NCI-H526 (cell line): ENCODE results near the gene TMCC1.
A peak's percentile ranks its signal among the peaks of the same experiment; 100 is the strongest.
"Not testable (repeated sequence)": the region's sequence is repeated elsewhere in the genome, so short reads cannot be mapped to it uniquely, and the experiment has no call there.

Experiments
- DNase-seq, 2 experiments: peaks; one replicate each; lab custom pipeline; 2025; lab: John Stamatoyannopoulos, UW

The TMCC1 gene

DNA sequence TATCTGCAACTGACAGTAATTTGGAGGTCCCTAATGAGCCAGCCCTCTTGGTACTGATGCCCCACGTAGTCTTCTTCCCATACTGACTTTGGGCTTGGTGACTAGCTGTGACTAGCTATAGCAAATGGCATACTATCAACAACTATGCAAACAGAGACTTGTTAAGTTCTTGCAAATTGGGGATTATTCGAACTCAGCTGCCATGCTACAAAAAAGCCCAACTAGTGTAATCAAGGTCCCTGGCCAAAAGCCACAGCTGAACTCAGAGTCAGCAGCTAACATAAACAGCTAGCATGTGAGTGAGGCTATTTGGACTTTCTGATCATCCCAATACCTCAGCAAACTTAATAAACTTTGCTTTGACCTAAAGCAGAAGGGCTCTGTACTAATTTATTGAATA is 165.8 kb downstream of the TMCC1 start:
- DNase-seq, result no peak

DNA sequence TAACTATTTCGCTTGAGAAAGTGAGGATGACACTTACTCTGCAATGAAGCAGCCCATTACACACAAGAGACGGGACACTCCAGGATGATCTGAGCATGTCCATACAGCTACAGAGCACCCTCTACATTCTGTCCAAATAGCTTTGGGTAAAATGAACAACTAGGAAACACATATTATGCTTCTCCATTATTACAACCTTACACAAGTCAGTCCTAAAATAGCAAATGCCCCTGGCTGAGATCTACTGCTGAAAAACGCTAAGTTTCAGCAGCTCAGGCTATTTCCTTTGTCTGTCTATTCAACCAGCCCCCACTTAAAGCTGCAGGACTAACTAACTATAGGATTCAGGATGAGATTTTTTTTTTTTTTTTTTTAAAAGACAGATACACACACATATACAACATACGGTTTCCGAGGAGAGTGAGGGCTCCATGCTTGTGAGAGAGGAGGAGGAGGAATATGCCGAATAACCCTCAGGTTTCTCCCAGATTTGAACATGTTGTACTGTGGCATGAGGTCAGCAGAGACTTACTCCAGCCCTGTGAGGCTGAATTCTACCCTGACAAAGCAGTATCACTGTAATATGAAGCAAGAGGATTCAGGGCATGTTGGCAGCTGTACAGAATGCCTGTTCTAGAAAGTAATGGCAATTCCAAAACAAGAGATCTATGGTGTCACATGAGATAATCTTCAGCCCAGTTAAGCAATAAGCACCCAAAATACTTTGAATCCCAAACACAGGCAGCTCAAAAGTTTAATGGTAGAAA is 169.8 kb downstream of the TMCC1 start:
- DNase-seq, result no peak

- no peak for DNase-seq
Measured at GRCh38 chr3:129722527-129722926, 171.0 kb downstream of the TMCC1 start.

DNA sequence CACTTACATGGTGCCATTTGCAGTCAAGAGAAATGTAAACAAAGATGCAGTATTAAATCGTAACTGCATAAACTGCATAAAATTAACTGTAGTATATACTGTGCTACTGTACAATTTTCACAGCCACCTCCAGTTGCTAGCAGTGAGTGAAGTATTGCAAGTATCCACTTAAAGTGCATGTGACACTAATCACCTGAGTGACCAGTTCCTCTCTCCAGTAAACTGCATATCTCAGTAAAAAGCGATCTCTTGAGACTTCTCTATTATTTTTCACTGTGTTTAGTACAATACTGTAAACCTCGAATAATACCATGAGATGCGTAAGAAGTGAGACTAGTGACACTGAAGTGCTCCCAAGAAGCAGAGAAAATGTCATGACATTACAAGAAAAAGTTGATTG is 175.3 kb downstream of the TMCC1 start:
- peak in 1 of 2 experiments; percentile 6 for DNase-seq

- DNase-seq, result no peak
Measured at GRCh38 chr3:129715854-129716253, 177.7 kb downstream of the TMCC1 start.

GRCh38 chr3:129708328-129708861 is 185.1 kb downstream of the TMCC1 start:
- DNase-seq, result no peak

DNA sequence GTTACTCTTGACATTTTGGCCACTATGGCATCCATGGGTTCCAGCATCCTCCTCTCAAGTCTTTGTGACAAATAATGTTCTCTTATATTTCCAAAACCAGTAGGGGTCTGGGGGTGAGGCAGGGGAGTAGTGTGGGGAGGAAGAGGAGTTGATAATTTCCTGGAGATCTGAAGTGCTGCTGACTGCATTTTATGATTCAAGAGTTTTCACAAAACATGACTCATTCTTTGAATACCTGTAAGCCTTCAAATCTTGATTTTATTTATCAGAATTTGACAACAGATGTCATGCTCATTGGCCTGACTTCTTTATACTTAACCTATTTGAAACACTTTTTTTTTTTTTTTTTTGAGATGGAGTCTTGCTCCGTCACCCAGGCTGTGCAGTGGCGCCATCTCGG is 188.2 kb downstream of the TMCC1 start:
- DNase-seq, result no peak

DNA sequence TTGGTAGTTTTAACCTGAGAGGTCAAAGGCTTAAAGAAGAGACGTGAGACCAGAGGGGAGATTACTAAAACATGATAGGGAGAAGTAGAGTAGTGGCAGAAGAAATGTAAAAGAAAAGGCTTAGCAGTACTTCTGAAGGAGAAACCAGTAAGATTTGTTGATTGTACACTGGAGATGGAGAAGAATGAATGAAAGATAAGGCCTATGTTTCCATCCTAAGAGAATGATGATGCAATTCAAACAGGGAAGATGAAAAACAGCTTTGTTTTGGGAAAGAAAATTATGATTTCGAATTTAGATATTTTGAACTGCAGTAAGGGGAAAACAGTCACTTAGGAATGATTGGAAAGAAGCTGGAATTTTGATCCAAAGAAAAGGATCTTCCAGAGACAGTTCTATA is 189.6 kb downstream of the TMCC1 start:
- DNase-seq, result no peak

DNA sequence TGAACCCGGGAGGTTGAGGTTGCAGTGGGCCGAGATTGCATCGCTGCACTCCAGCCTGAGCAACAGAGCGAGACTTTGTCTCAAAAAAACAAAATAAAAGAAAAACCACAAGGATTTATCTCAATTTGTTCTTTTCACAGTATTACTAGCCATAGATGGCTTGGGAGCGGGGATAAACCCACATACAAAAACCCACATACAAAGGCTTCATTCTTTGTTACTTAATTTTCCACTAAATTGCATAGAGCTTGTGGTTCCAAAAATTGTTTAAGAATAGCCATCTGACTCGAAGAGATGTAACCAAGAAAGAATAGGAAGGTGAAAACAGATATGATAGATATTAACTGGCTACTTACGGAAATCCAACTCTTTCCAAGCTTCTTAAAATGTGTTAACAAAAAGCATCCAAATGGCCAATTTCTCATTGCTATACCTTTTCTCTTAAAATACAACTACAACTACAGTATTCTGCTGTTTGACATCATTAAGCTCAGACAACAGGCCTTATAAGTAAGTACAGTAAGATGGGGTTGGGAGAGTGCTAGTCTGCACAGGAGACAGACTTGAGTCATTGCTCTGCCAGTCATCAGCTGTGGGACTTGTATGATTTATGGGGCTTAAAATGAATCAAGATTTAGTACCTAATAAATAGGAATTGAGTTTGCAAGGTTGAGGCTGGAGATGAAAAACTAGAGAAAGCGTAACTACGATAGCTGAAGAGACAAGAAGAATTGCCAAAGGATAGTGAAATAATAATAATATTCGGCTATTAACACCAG is 190.4 kb downstream of the TMCC1 start:
- no peak for DNase-seq

- DNase-seq, result no peak
Measured at GRCh38 chr3:129701161-129701560, 192.3 kb downstream of the TMCC1 start.

GRCh38 chr3:129699612-129700011 is 193.9 kb downstream of the TMCC1 start:
- DNase-seq, result no peak

DNA sequence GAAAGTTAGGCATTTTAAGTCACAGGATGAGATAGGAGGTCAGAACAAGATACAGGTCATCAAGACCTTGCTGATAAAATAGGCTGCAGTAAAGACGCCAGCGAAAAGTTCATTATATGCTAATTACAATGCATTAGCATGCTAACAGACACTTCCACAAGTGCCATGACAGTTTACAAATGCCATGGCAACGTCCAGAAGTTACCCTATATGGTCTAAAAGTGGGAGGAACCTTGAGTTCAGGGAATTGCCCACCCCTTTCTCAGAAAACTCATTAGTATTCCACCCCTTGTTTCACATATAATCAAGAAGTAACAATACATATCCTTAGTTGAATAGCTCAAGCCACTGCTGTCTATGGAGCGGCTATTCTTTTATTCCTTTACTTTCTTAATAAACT is 194.3 kb downstream of the TMCC1 start:
- no peak for DNase-seq

- no peak for DNase-seq
Measured at GRCh38 chr3:129697229-129697969, 196.1 kb downstream of the TMCC1 start.

DNA sequence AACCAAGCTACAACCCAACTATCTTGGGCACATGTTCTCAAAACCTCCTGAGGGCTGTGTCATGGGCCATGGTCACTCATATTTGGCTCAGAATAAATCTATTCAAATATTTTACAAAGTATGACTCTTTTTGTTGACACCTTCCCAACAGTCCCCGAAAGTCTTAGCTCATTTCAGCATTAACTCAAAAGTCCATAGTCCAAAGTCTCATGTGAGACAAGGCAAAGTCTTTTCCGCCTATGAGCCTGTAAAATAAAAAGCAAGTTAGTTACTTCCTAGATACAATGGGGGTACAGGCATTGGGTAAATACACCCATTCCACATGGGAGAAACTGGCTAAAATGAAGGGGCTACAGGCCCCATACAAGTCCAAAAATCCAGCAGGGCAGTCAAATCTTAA is 197.1 kb downstream of the TMCC1 start:
- not testable (repeated sequence) for DNase-seq

DNA sequence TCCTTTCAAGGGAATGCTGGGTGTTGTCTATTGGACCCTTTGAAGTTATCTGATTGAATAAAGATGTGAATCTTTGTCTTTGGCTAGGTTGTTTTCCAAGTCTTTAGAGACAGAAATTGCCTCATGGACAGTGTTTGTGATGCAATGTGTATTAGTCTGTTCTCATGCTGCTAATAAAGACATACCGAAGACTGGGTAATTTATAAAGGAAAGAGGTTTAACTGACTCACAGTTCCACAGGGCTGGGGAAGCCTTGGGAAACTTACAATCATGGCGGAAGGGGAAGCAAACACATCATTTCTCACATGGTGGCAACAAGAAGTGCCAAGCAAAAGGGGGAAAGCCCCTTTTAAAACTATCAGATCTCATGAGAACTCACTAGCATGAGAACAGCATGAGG is 198.3 kb downstream of the TMCC1 start:
- DNase-seq, result no peak

GRCh38 chr3:129694228-129694627 is 199.3 kb downstream of the TMCC1 start:
- DNase-seq, result no peak

DNA sequence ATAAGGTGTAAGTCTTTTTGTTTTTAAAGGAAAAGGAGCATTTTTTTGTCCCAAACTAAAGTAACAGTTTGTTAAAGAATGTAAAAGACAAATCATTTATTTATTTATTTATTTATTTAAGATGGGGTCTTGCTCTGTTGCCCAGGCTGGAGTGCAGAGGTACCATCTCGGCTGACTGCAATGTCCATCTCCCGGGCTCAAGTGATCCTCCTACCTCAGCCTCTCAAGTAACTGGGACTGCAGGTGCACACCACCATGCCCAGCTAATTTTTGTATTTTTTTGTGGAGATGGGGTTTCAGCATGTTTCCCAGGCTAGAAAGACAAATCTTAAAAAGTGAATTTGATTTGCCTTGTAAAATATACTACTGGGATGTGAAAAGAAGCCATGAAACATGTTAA is 200.8 kb downstream of the TMCC1 start:
- DNase-seq, result no peak

DNA sequence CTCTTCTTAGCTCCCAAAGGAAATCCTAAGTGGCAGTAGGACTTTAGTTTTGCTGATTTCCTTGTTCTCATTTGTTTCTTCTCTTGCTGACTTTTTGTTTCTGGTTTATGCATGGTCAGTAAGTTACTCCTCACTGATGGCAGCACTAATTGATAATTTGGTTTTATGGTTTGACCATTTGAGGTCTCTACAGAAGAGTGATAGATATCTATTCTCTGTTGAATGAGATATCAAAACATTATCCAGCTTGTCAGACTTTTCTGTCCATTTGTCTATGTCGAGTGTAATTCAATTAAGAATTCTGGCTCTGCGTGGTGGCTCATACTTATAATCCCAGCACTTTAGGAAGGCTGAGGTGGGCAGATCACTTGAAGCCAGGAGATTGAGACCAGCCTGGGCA is 202.5 kb downstream of the TMCC1 start:
- DNase-seq, result no peak

- DNase-seq, result peak; percentile 66 to 70
Measured at GRCh38 chr3:129690406-129690805, 203.1 kb downstream of the TMCC1 start.

DNA sequence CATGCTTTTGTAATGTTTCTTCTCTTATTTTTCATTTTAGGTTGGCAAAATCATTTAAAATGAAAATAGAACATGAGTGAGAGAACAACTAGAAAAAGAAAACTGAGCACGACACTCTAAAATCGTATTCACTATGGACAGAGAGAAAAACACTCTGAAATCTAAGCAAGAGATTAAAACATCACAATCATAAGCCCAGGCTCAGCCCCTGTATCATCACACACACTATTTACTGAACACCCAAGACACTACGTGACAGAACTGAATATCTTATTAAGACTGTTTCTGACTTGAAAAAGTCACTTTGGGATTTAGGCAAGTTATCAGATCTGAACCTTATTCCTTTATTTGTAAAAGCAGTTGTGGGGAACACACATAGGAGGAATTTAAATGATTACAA is 204.5 kb downstream of the TMCC1 start:
- DNase-seq, result no peak

GRCh38 chr3:129688271-129688895 is 205.1 kb downstream of the TMCC1 start:
- DNase-seq, result peak; percentile 69 to 92

DNA sequence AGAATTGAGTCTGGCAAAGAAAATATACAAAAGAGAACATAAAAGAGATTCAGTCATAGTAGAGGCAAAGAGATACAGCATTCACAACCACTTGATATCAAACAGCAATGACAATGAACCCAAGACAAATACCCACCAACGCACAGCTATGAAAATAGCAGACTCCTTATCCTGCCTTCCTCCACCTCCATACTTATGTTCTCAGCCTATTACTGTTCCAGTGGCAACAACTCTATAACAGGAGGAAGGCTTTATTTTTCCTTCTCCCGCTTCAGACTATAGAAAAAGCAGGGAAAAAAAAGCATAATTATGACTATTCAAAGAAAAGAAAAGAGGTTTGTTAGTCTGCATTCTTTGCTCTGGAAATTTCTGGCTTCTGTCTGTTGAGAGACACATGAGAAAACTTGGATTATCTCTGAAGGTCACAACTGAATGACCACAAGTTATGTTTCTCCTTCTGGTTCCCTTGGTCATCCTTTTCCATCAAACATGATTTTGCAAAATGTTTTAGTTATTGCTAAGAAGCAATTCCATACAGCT is 205.9 kb downstream of the TMCC1 start:
- DNase-seq, result peak in 1 of 2 experiments; percentile 5
